ENCODE measurements around the gene TMPRSS5. TPM values are rescaled to one million over a fixed set of nuclear protein-coding genes. Genes with fewer than 3 reads are reported as not detected.

Gene TMPRSS5
- total and polyA plus RNA-seq, 2 of the 13 experiments (the other 11 are each of a cell fraction or from before 2014, with no cell fraction given): 0.40 to 0.96 TPM

- TF ChIP-seq EP300 (IDR thresholded peaks at IDR 0.05; ENCODE audit: low read depth in 2 of 2, low read length in 2 of 2) (peak in 1 of 2 experiments; percentile 66; a peak in 2 of 4 replicates), EP300 (CRISPR knock-in tag; IDR thresholded peaks at IDR 0.05; ENCODE audit: borderline replicate concordance) (no peak)
Observed at GRCh38 chr11:113664981-113665710, 41.0 kb downstream of the TMPRSS5 start (continued).

- Histone ChIP-seq H4K20me1 (ENCODE audit: insufficient read depth, low read length) (no peaks in the 10 kb centered on the region), H3K27me3 (ENCODE audit: control insufficient read depth in 1 of 2, insufficient read depth in 2 of 2, low read length in 2 of 2) (no peaks in the 10 kb centered on the region), H3K36me3 (replicated peaks in 1 of 2; ENCODE audit: control insufficient read depth in 1 of 2, insufficient read depth in 2 of 2, low read length in 2 of 2) (no peaks in the 10 kb centered on the region), H3K79me2 (ENCODE audit: insufficient read depth, low read length) (no peaks in the 10 kb centered on the region), H3K27ac (ENCODE audit: extremely low read length, insufficient read depth, low read length) (peak overlapping the region; percentile 8), H3K4me3 (replicated peaks in 1 of 3; ENCODE audit: insufficient read depth in 1 of 3, low read depth in 2 of 3, low read length in 3 of 3) (no peak overlapping the region), H2AFZ (ENCODE audit: low read length) (no peak overlapping the region), H3K4me2 (ENCODE audit: low read depth, low read length) (peak overlapping the region; percentile 41; the same call in 1 of the 2 replicates), H3K9ac (ENCODE audit: insufficient read depth, low read depth, low read length) (no peak overlapping the region), H3K4me1 (ENCODE audit: insufficient read depth, low read length) (peaks cover 39% of the 10 kb centered on the region), H3K9me3 (ENCODE audit: low read length) (no peaks in the 10 kb centered on the region)
- BruUV-seq (replicated peaks): no TSS peak
- in situ Hi-C loops (cut with HindIII; ENCODE audit: extremely low pct_ligation_motif_present, low pct_unique_long_range_greater_than_20kb) (no loop called here), intact Hi-C loops (cut with micrococcal nuclease; ENCODE audit: unreplicated experiment) (no loop called here)
- TF ChIP-seq, protein P1, sequence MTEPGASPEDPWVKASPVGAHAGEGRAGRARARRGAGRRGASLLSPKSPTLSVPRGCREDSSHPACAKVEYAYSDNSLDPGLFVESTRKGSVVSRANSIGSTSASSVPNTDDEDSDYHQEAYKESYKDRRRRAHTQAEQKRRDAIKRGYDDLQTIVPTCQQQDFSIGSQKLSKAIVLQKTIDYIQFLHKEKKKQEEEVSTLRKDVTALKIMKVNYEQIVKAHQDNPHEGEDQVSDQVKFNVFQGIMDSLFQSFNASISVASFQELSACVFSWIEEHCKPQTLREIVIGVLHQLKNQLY (CRISPR knock-in tag; IDR thresholded peaks at IDR 0.05): no peak
- TF ChIP-seq CREB1 (IDR thresholded peaks at IDR 0.05) (0 out of 2 replicates have a peak, but pooled peaks have one; percentile 12), CREB1 (CRISPR knock-in tag; IDR thresholded peaks at IDR 0.05) (no peak), ZBTB42 (CRISPR knock-in tag; IDR thresholded peaks at IDR 0.05) (no peak)
- WGBS (ENCODE audit: low lambda C conversion rate): 70% methylated on average over 11 of the region's 11 CpGs
- FAIRE-seq (no peak), ATAC-seq (no peak), DNase-seq (ENCODE audit: low spot score) (peak; percentile 18)
- ChIA-PET CTCF (ENCODE audit: low intra/inter-chr PET ratio, low total read pairs) (no interaction called here), POLR2A (no interaction called here)
Observed at GRCh38 chr11:113664069-113664980, 41.8 kb downstream of the TMPRSS5 start.
